Adrenal gland (tissue), 12 donors: ENCODE data around the gene MYH7. TPM values are rescaled to one million over a fixed set of nuclear protein-coding genes. Genes with fewer than 3 reads are reported as not detected.
"Not testable (repeated sequence)": the region's sequence is repeated elsewhere in the genome, so short reads cannot be mapped to it uniquely, and the experiment has no call there.

Experiments used
- DNase-seq, 7 donors: peaks; one replicate each; pipeline ENCODE4 v3.0.0-alpha.2; 2019 to 2020
- H3K27ac ChIP-seq, 5 donors: fragments of 200-600 bp; sonication (generic) in 4 of 5; 1 replicate in 3 of 5; 2 replicates in 2 of 5; pipeline versions ENCODE4 v1.5.1 to v1.8.0; 2016 to 2020; ENCODE audit warnings: mild to moderate bottlenecking in 1 of 5
- H3K27me3 ChIP-seq: fragments of 200-600 bp; 2 replicates; pipeline ENCODE4 v1.8.0; 2021
- H3K36me3 ChIP-seq, 2 donors: fragments of 200-600 bp; replicated peaks in 1 of 2; 1 replicate in 1 of 2; 2 replicates in 1 of 2; pipeline versions ENCODE4 v1.5.1 to v1.8.0; 2018 to 2022
- H3K4me1 ChIP-seq, 2 donors: fragments of 200-600 bp; replicated peaks in 1 of 2; 1 replicate in 1 of 2; 2 replicates in 1 of 2; pipeline versions ENCODE4 v1.5.1 to v1.8.0; 2018 to 2021
- H3K4me3 ChIP-seq, 4 donors: fragments of 200-600 bp; sonication (generic) in 3 of 4; one replicate each; pipeline ENCODE4 v1.5.1; 2016 to 2018
- H3K9me3 ChIP-seq, 3 donors: fragments of 200-600 bp; sonication (generic) in 1 of 3; replicated peaks in 1 of 3; 1 replicate in 2 of 3; 2 replicates in 1 of 3; pipeline versions ENCODE4 v1.5.1 to v1.8.0; 2016 to 2021
- CTCF ChIP-seq, 6 experiments: fragments of 450-650 bp in 4 of 6; fragments of 200-600 bp in 2 of 6; sonication (generic) in 1 of 6; IDR thresholded peaks; 1 replicate in 5 of 6; 2 replicates in 1 of 6; pipeline versions ENCODE4 v1.5.1 to v1.8.0; 2016 to 2021; ENCODE audit warnings: antibody characterized with exemption in 6 of 6, mild to moderate bottlenecking in 2 of 6, moderate library complexity in 1 of 6
- POLR2A ChIP-seq, 2 donors: fragments of 450-650 bp; IDR thresholded peaks; one replicate each; pipeline ENCODE4 v1.6.1; 2017; ENCODE audit warnings: antibody characterized with exemption in 2 of 2, mild to moderate bottlenecking in 2 of 2, moderate library complexity in 1 of 2
- WGBS, 4 donors: extraction: QIAGEN DNeasy Blood & Tissue Kit in 2 of 4; methylation state at CpG; one replicate each; pipeline versions ENCODE4 v1.1.5 to v1.1.7; 2013 to 2017; 5-methylcytosine and 5-hydroxymethylcytosine counted together
- intact Hi-C, 2 donors: fragments of 100-400 bp; cut with DNase I; formaldehyde crosslinking; loops; one replicate each; pipeline versions ENCODE4 v1.14.1 to v1.15.0; 2022 to 2023
- polyA plus RNA-seq, 3 donors: library from polyadenylated mRNA; stranded (reverse); fragments of 200-250 nt in 2 of 3; fragments of 350-450 nt in 1 of 3; fragmentation: Illumina TruSeq in 1 of 3; extraction: RNeasy Lipid Tissue Mini Kit (QIAGEN cat#74804) in 1 of 3; gene quantifications; one replicate each; pipeline ENCODE4 v1.2.3, GENCODE V29; 2013 to 2014
- total RNA-seq, 9 donors: library from RNA; depleted of rRNA in 4 of 9; stranded (reverse); fragments of >200 nt in 4 of 9; fragments of 120-200 nt in 1 of 9; fragmentation: NEBNext Ultra II Directional in 1 of 9; extraction: Animal tissue kit (Norgen Biotek cat#: 25700) in 1 of 9; gene quantifications; one replicate each; pipeline versions ENCODE4 v1.1.0 to v1.2.4, GENCODE V29; 2013 to 2023
- donor health status: healthy with polysubstance abuse.
- donor health status: Bipolar disorder and iron deficiency.
- donor health status: DM: yes; HTN: yes; CAD: no.
- donor health status: DM: no; HTN: no; CAD: no.
- donor health status: DM: no; HTN: no; CAD: no.
- donor health status: DM: yes; HTN: yes; CAD: no.

MYH7 gene
- total and polyA plus RNA-seq, 12 donors = 0.06 to 7.1 (median 0.64) TPM; not detected in 4

- Histone ChIP-seq H3K4me1 (no peaks in the 10 kb centered on the region), H3K9me3 (no peaks in the 10 kb centered on the region), H3K4me3 (no peak overlapping the region), H3K36me3 (no peaks in the 10 kb centered on the region), H3K27ac (no peak overlapping the region), H3K27me3 (no peaks in the 10 kb centered on the region)
- TF ChIP-seq CTCF (IDR thresholded peaks at IDR 0.05) = no peak
- no peak for TF ChIP-seq POLR2A (IDR thresholded peaks at IDR 0.05)
- no peak for DNase-seq
- intact Hi-C loops = no loop called here
- WGBS, 4 donors = 81 to 89% (median 84%) methylated on average over 8 to 13 of the region's 13 CpGs
These were observed 6.6 kb downstream of the MYH7 start for GRCh38 chr14:23428686-23429495.

- H3K36me3 ChIP-seq, H3K27me3 ChIP-seq, H3K27ac ChIP-seq, H3K4me3 ChIP-seq, DNase-seq, H3K4me1 ChIP-seq, H3K9me3 ChIP-seq, intact Hi-C loops: not testable (repeated sequence)
- WGBS, 4 donors = 79 to 96% (median 91%) methylated on average over 3 to 6 of the region's 6 CpGs
These were observed 9.7 kb downstream of the MYH7 start for GRCh38 chr14:23425798-23426197.

GRCh38 chr14:23425169-23425568 is 10.3 kb downstream of the MYH7 start:
- no peak overlapping the region for H3K27ac ChIP-seq
- no peak overlapping the region for H3K4me3 ChIP-seq
- H3K36me3 ChIP-seq = no peaks in the 10 kb centered on the region
- DNase-seq = no peak
- no peaks in the 10 kb centered on the region for H3K27me3 ChIP-seq
- H3K9me3 ChIP-seq = no peaks in the 10 kb centered on the region
- intact Hi-C loops = no loop called here
- no peak for TF ChIP-seq CTCF (IDR thresholded peaks at IDR 0.05)
- TF ChIP-seq POLR2A (IDR thresholded peaks at IDR 0.05) = no peak
- 81 to 84% (median 82%) methylated on average over 10 of the region's 10 CpGs for WGBS, 4 donors
- no peaks in the 10 kb centered on the region for H3K4me1 ChIP-seq

- intact Hi-C loops = no loop called here
- no peak overlapping the region for H3K4me3 ChIP-seq
- no peak for DNase-seq
- H3K4me1 ChIP-seq = no peaks in the 10 kb centered on the region
- H3K36me3 ChIP-seq = no peaks in the 10 kb centered on the region
- 76 to 88% (median 83%) methylated on average over 5 to 6 of the region's 6 CpGs for WGBS, 4 donors
- no peak for TF ChIP-seq CTCF (IDR thresholded peaks at IDR 0.05)
- no peak for TF ChIP-seq POLR2A (IDR thresholded peaks at IDR 0.05)
- no peak overlapping the region for H3K27ac ChIP-seq
- no peaks in the 10 kb centered on the region for H3K27me3 ChIP-seq
- H3K9me3 ChIP-seq = no peaks in the 10 kb centered on the region
These were observed 11.8 kb downstream of the MYH7 start for GRCh38 chr14:23423657-23424056.

GRCh38 chr14:23421594-23421993 is 13.9 kb downstream of the MYH7 start:
- intact Hi-C loops = no loop called here
- no peaks in the 10 kb centered on the region for H3K36me3 ChIP-seq
- no peaks in the 10 kb centered on the region for H3K27me3 ChIP-seq
- DNase-seq = no peak
- TF ChIP-seq CTCF (IDR thresholded peaks at IDR 0.05) (no peak), POLR2A (IDR thresholded peaks at IDR 0.05) (no peak)
- no peaks in the 10 kb centered on the region for H3K9me3 ChIP-seq
- no peak overlapping the region for H3K4me3 ChIP-seq
- H3K27ac ChIP-seq = no peak overlapping the region
- H3K4me1 ChIP-seq = no peaks in the 10 kb centered on the region

GRCh38 chr14:23419646-23420045 is 15.8 kb downstream of the MYH7 start:
- H3K4me1 ChIP-seq, DNase-seq, intact Hi-C loops, H3K9me3 ChIP-seq, H3K27ac ChIP-seq, H3K27me3 ChIP-seq, H3K36me3 ChIP-seq, H3K4me3 ChIP-seq: not testable (repeated sequence)
- 50 to 87% (median 55%) methylated on average over 2 to 4 of the region's 17 CpGs for WGBS, 4 donors
